HepG2 (cell line): ENCODE measurements around the gene GPT2. TPM values are rescaled to one million over a fixed set of nuclear protein-coding genes. Genes with fewer than 3 reads are reported as not detected.
A peak's percentile ranks its signal among the peaks of the same experiment; 100 is the strongest.

ENCODE experiments used
- DR1 ChIP-seq: sonication (generic); formaldehyde crosslinking; IDR thresholded peaks from 2 replicates; pipeline ENCODE4 v1.8.0; 2021; ENCODE audit warnings: mild to moderate bottlenecking, missing genetic modification reagents, inconsistent platforms
- ESRRA ChIP-seq: sonication (generic); formaldehyde crosslinking; IDR thresholded peaks from 2 replicates; pipeline ENCODE4 v1.5.1; 2020; ENCODE audit warnings: mild to moderate bottlenecking, low read depth, missing genetic modification reagents
- PAX8 ChIP-seq: sonication (generic); formaldehyde crosslinking; IDR thresholded peaks from 2 replicates; pipeline ENCODE4 v1.8.0; 2022; ENCODE audit warnings: mild to moderate bottlenecking, missing genetic modification reagents, borderline replicate concordance
- PHB2 ChIP-seq: fragments of 450-650 bp; IDR thresholded peaks from 2 replicates; pipeline ENCODE4 v1.6.1; 2018; ENCODE audit not compliant: partially characterized antibody
- PHF8 ChIP-seq: sonication (generic); formaldehyde crosslinking; IDR thresholded peaks from 2 replicates; pipeline ENCODE4 v1.5.0; 2020; ENCODE audit warnings: missing genetic modification reagents
- TEAD3 ChIP-seq: optimal IDR thresholded peaks from 2 replicates; pipeline ENCODE3; 2016; ENCODE audit warnings: borderline replicate concordance
- ZBTB40 ChIP-seq, 2 experiments: fragments of 450-650 bp in 1 of 2; sonication (generic) in 1 of 2; formaldehyde crosslinking in 1 of 2; IDR thresholded peaks; 2 replicates each; pipeline versions ENCODE4 v1.6.1 to v1.8.0; 2016 to 2022; ENCODE audit warnings: antibody characterized with exemption in 1 of 2, mild to moderate bottlenecking in 1 of 2, missing genetic modification reagents in 1 of 2
- ZNF20 ChIP-seq: sonication (generic); formaldehyde crosslinking; IDR thresholded peaks from 2 replicates; pipeline ENCODE4 v1.4.0; 2020; ENCODE audit warnings: mild to moderate bottlenecking, moderate library complexity, missing genetic modification reagents
- ZNF552 ChIP-seq: sonication (generic); formaldehyde crosslinking; IDR thresholded peaks from 2 replicates; pipeline ENCODE4 v1.9.0; 2022; ENCODE audit warnings: missing genetic modification reagents, mild to moderate bottlenecking, borderline replicate concordance
- ZNF749 ChIP-seq: sonication (generic); formaldehyde crosslinking; IDR thresholded peaks from 2 replicates; pipeline ENCODE4 v1.8.0; 2022; ENCODE audit warnings: mild to moderate bottlenecking, missing genetic modification reagents, moderate library complexity, borderline replicate concordance
- ZNF768 ChIP-seq: sonication (generic); formaldehyde crosslinking; IDR thresholded peaks from 2 replicates; pipeline ENCODE4 v1.4.0; 2020; ENCODE audit warnings: missing genetic modification reagents
- ZSCAN9 ChIP-seq: IDR thresholded peaks from 2 replicates; pipeline ENCODE4 v1.6.1; 2016; ENCODE audit warnings: borderline replicate concordance
- polyA plus RNA-seq, 8 experiments: library from polyadenylated mRNA; depleted of rRNA in 3 of 8; stranded (reverse) in 7 of 8; unstranded in 1 of 8; fragments of >200 nt; fragmentation: Illumina TruSeq in 4 of 8; extraction: Trizol in 4 of 8; gene quantifications; 2 replicates each; pipeline versions ENCODE4 v1.2.1 to v1.2.3, GENCODE V29; 2011 to 2016; ENCODE audit warnings: low read depth in 4 of 8, missing spikeins in 1 of 8, mixed read lengths in 1 of 8; ENCODE audit not compliant: insufficient read depth in 1 of 8
- total RNA-seq, 5 experiments: library from RNA; depleted of rRNA; stranded (reverse); fragments of >200 nt; fragmentation: Illumina TruSeq; extraction: Trizol; gene quantifications; 2 replicates each; pipeline ENCODE4 v1.2.3, GENCODE V29; 2016; ENCODE audit warnings: low read depth in 1 of 5
- TF ChIP-seq, protein P1 (sequence below): sonication (generic); formaldehyde crosslinking; IDR thresholded peaks from 2 replicates; pipeline ENCODE4 v1.5.0; 2020; ENCODE audit warnings: missing genetic modification reagents, mild to moderate bottlenecking, borderline replicate concordance
- TF ChIP-seq, protein P2 (sequence below): IDR thresholded peaks from 2 replicates; pipeline ENCODE4 v1.6.1; 2018; ENCODE audit warnings: missing genetic modification reagents

Gene GPT2
- total and polyA plus RNA-seq, 2 of the 13 experiments (the other 11 are each of a cell fraction or from before 2014, with no cell fraction given): 138 to 267 TPM

- TF ChIP-seq, protein P1, sequence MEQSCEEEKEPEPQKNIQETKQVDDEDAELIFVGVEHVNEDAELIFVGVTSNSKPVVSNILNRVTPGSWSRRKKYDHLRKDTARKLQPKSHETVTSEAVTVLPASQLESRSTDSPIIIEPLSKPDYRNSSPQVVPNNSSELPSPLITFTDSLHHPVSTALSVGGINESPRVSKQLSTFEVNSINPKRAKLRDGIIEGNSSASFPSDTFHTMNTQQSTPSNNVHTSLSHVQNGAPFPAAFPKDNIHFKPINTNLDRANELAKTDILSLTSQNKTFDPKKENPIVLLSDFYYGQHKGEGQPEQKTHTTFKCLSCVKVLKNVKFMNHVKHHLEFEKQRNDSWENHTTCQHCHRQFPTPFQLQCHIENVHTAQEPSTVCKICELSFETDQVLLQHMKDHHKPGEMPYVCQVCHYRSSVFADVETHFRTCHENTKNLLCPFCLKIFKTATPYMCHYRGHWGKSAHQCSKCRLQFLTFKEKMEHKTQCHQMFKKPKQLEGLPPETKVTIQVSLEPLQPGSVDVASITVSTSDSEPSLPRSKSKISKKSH: no peak
- TF ChIP-seq ESRRA (CRISPR knock-in tag) (no peak), DR1 (no peak), ZNF552 (CRISPR knock-in tag) (no peak), ZSCAN9 (CRISPR knock-in tag) (peak; percentile 51; the same call in 1 of the 2 replicates), ZBTB40 (IDR thresholded peaks at IDR 0.05) (no peak), ZBTB40 (CRISPR knock-in tag; IDR thresholded peaks at IDR 0.05) (no peak), PHF8 (no peak), PHB2 (no peak), ZNF20 (CRISPR knock-in tag) (no peak), ZNF749 (CRISPR knock-in tag) (no peak), PAX8 (no peak), TEAD3 (CRISPR knock-in tag) (peak; percentile 77), ZNF768 (no peak)
- TF ChIP-seq, protein P2, sequence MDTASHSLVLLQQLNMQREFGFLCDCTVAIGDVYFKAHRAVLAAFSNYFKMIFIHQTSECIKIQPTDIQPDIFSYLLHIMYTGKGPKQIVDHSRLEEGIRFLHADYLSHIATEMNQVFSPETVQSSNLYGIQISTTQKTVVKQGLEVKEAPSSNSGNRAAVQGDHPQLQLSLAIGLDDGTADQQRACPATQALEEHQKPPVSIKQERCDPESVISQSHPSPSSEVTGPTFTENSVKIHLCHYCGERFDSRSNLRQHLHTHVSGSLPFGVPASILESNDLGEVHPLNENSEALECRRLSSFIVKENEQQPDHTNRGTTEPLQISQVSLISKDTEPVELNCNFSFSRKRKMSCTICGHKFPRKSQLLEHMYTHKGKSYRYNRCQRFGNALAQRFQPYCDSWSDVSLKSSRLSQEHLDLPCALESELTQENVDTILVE (CRISPR knock-in tag): 0 out of 2 replicates have a peak, but pooled peaks have one; percentile 49
Measured at GRCh38 chr16:46853713-46854443, 30.3 kb upstream of the GPT2 start (continued).
